ENCODE results near the gene TRMT61A.

TRMT61A gene

DNA sequence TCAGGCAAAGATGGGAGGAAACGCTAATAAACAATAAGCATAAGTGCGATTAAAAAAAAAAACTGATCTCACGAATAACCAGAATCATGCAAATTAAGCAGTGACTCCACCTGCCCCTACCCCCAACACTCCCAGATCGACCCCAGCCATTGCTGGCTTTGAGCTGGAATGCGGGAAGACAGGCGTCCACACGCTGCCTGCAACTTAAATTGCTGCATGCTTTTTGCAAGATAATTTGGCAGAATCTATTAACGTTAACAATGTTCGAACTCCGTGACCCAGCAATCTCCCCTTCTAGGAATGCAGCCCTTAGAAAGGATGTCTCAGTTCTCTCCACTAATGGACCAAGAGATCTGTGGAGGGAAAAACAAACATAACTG lies 5.4 kb upstream of the TRMT61A start:
- DNase-seq, result no peak

- no peak for DNase-seq
Measured at GRCh38 chr14:103524002-103524935, 4.7 kb upstream of the TRMT61A start.

DNA sequence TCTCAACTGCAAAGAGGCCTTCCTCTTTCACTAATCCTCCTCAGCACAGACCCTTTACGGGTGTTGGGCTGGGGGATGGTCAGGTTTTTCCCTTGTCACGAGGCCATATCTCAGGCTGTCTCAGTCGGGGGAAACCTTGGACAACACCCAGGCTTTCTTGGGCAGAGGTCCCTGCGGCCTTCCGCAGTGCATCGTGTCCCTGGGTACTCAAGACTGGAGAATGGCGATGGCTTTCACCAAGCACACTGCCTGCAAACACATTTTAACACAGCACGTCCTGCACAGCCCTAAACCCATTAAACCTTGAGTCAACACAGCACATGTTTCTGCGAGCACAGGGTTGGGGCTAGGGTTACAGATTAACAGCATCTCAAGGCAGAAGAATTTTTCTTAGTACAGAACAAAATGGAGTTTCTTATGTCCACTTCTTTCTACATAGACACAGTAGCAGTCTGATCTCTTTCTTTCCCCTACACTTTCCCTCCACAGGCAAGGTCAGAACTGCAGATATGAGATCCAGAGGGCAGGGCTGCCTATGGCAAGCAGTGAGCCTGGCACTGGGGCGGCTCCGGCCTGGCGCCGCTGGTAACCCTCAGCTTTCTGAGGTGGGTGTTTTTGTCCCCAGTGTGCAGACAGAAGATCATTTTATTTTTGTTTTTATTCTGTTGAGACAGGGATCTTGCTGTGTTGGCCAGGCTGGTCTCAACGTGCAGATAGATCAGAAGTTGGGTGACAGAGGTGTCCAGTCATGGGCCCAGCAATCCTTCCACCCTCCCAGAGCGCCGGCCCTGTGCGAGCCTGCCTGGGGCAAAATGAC lies 3.4 kb upstream of the TRMT61A start:
- peak; percentile 22 for DNase-seq

- DNase-seq, result peak; percentile 77
Measured at GRCh38 chr14:103526247-103526913, 2.6 kb upstream of the TRMT61A start.

DNA sequence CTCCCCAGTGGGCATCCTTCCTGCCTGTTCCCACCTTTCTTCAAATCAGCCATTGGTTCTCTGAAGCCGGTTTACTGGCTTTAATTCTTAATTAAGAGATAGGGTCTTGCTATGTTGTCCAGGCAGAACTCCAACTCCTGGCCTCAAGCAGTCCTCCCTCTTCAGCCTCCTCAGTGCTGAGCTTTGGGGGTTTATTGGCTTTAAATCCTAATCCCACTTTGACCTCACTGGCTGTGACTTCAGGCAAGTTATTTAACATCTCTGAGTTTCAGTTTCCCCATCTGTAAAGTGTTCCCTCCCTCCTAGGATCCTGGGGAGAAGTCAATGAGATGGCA lies 2.1 kb upstream of the TRMT61A start:
- peak; percentile 76 for DNase-seq

DNA sequence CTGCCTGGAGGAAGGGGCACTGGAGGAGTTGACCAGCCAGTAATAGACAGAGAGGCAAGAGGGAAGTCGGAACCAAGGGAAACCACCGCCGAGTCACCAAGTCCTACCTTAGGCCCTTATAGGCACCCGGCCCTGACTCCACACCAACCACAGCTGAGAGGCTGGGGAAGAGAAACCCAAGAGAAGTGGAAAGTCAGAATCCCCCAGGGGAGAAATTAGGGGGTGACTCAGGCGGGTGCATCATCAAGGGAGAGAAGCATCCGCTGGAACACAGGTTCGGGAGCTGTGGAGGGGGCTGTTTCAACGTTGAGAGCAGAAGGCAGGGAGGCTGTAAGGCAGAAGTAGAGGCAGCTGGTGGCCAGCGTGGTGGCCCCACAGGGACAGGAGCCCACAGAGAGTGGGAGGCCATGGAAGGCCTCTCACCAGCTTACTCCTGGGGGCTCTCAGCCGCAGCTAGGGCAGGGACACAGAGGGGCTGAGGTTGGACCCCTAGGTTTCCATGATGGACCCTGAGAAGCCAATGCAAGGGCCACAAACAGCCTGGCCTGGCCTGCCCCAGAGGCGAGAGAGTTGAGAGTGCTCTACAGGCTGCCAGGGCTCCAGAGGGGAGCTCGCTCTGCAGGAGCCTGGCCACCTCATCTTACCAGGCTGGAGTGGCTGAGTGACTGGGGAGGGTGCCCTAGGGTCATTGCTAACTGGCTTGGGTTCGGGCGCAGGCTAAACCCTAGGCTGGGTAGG lies 1.4 kb upstream of the TRMT61A start:
- peak; percentile 93 for DNase-seq

- no peak for DNase-seq
Measured at GRCh38 chr14:103528146-103528586, 830 bp upstream of the TRMT61A start.

- DNase-seq, result no peak
Measured at GRCh38 chr14:103529383-103530365, 678 bp downstream of the TRMT61A start.

DNA sequence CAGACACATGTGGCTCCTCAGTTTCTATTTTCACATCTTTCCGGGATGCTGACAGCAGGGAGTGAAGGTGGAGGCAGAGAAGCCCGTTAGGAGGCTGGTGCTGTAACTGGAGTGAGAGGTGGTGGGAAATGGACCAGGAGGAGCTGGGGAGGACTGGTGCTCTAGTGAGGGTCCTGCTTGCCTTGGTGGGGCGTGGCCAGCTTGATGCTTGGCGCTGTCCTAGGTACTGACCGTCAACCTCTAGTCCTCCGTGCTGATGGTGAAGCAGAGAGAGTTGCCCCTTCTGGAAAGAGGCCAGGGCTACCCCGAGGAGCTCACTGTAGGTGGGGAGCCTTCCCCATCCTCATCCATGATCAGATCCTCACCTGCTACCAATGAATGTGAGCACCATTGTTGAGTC lies 1.4 kb downstream of the TRMT61A start:
- peak; percentile 8 for DNase-seq

DNA sequence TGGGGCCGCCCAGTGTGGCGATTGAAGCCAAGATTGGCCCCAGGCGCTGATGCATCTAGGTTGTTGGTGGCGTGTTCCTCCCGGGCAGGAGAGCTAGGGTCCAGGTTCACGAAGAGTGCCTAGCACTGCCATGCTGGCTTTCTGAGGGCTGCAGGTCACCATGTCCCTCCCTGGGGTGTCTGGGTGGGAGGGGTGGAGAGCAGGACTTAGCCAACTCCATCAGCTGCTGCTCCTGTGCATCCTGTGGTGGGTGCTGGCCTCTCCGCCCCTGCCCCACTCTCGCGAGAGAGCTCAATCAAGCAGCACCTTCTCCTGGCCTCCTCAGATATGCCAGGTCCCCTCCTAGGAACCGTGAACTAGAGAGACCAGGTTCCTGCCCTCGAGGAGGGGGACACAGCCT lies 1.8 kb downstream of the TRMT61A start:
- DNase-seq, result no peak

DNA sequence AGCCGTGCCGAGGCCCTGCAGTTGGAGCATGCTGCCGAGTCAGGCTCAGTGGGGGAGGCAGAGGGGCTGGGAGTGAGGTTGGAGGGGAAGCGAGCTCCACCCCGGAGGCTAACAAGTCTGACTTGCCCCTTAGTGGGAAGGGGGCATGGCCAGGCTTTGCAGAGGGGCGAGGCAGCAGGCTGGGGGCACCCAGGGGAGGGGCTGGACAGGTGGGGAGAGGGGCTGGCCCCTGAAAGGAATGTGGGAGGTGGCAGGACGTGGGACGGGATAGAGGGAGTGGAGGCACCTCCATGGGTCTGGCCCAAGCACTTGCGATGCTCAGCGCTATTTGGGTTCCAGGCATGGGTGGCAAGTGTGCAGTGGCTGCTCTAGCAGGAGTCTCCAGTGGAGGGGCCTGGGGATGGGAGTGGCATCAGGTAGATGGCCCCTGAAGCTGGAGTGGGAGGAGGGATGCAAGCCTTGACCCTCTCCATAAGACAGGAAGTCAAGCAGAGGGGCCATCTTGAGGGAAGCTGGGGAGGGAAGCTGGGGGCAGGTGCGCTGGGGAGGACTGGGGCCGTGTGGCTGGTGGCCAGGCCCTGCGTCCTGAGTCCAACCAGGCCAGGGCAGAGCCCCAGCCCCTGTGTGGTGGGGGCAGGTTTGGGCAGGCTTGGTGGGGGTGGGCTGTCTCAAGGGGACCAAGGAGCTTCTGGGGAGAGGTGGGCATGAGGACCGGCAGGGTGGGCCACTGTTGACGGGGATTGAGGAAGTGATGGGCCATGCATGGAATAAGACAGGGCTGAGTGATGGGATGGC lies 2.6 kb downstream of the TRMT61A start:
- no peak for DNase-seq

- DNase-seq, result no peak
Measured at GRCh38 chr14:103532216-103533136, 3.5 kb downstream of the TRMT61A start.

DNA sequence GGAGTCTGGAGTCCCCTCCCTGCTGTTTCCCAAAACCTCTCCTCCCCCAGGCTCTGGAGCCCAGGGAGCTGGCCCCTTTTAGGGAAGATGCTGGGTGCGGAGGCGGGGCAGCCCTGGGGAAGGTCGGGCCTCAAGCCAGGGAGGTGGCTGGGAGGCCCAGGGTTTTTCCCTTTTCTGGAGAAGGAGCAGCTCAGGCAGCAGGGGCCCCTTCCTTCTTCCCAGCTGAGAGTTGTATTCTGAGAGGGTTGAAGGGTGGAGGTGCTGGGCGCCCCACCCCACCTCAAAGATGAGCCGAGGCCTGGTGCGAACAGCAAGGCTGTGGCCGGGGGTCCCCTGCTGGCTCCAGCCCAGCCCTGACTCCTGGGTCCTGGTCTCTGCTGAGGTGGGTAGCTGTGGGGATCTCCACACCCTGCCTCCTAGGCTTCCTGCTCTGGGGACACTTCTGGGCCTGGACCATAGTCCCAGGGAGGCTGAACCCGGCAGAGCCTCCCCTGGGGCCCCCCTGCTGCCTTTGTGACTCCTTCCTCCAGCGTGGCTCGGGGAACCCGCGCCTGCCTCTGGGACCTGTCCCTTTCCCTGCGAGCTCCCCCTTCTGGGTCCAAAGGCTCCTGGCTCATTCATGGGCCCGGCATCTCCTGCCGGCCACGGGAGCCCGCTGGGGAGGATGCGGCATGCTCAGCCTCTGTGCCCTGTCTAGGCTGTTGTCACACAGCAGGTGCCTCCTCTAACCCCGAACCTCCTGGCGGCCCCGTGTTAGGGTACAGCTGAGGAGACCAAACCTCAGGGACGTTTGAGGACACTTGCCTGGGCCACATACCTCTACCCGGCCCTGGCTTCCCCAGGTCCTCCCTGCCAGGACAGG lies 4.4 kb downstream of the TRMT61A start:
- DNase-seq, result no peak

GRCh38 chr14:103533999-103534575 lies 5.1 kb downstream of the TRMT61A start:
- no peak for DNase-seq

GRCh38 chr14:103534576-103535061 lies 5.6 kb downstream of the TRMT61A start:
- no peak for DNase-seq

DNA sequence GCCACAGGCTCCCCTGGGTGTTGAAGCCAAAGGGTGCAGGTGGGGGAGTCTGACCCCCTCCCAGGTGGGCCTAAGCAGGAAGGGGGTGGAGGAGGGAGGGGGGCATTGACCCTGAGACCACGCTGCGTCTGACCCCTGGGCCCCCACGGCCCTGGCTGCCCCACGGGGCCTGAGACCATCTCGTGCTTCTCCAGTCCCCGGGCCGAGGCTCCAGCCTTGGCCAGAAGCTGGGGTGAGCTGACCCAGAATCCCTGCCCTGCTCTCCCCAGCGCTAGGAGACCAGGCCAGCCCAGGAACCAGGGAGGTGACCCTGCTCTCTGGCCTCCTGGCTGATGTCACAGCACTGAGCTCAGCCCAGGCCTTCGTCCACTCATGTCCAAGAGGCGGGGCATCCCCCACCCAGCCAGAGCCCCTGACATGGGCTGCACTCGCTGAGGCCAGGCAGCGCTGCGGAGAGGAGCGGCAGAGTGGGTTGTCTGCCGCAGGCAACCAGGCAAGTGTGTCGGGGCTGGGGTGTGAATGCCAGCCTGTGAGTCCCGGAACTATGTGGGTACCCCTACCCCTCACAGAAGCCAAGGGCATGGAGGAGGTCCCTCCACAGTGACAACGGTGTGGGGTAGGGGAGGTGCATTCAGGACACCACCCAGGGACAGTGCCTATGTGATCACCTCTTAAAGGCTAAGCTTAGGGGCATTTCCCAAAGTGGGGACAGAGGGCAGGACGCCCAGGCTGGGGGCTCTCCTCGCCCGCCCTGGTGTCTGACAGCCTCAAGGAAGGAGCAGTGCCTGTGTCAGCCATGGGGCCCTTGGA lies 6.3 kb downstream of the TRMT61A start:
- no peak for DNase-seq
